Measurements from ENCODE around the gene SLC39A11. TPM values are rescaled to one million over a fixed set of nuclear protein-coding genes. Genes with fewer than 3 reads are reported as not detected.

Gene SLC39A11
- total RNA-seq, 1 donor from 2014 or later, result 26.0 TPM

DNA sequence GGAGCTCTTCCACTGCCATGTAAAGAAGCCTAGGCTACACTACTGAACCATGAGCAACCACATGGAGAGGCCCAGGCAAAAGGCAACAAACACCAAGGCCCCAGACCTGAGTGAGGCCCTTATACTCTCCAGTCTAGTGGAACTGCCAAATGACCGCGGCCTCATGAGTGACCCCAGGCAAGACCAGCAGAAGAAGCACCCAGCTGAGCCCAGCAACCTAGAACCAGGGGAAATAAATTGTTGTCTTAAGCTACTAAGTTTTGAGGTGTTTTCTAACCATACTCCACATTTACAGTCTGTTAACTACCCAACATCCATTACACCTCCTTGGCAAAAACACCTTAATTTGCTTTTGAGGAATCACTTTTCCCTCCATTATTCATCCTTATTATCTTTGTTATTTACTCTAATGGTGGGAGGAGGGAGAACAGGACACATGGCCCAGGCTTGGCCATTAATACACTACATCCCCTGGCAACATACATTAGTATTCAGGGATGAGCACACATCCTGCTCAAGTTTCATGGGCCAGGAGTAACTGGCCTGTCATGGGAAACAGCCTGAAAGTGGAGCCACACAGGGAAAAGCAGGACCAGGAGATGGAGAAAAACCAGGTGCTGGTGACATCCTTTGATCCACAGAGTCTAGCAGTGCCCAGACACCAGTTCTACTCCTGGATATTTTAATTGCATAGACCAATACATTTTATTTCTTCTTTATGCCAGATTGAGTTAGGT lies 26.2 kb downstream of the SLC39A11 start:
- Mint-ChIP-seq H3K27me3 (ENCODE audit: low read depth) (no peaks in the 10 kb centered on the region), H3K27ac (no peak overlapping the region)

GRCh38 chr17:73065376-73065775 lies 27.1 kb downstream of the SLC39A11 start:
- no peak for DNase-seq (ENCODE audit: low spot score in 2 of 2, unreplicated experiment in 2 of 2)
- no peak for TF ChIP-seq CTCF (IDR thresholded peaks at IDR 0.05; ENCODE audit: unreplicated experiment)
- peaks cover 7% of the 10 kb centered on the region for H3K9me3 Mint-ChIP-seq
- H3K27me3 Mint-ChIP-seq (ENCODE audit: low read depth), result no peaks in the 10 kb centered on the region
- no peak overlapping the region for H3K27ac Mint-ChIP-seq
- peaks cover 40% of the 10 kb centered on the region for H3K4me1 Mint-ChIP-seq
- H3K36me3 Mint-ChIP-seq, result peaks cover 9% of the 10 kb centered on the region
- no peak overlapping the region for H3K4me3 Mint-ChIP-seq

More for the DNA sequence above, 26.2 kb downstream of the SLC39A11 start:
- no peak for TF ChIP-seq CTCF (IDR thresholded peaks at IDR 0.05; ENCODE audit: unreplicated experiment)
- H3K9me3 Mint-ChIP-seq, result peaks cover 12% of the 10 kb centered on the region
- H3K4me3 Mint-ChIP-seq, result no peak overlapping the region
- peaks cover 9% of the 10 kb centered on the region for H3K36me3 Mint-ChIP-seq
- H3K4me1 Mint-ChIP-seq, result peaks cover 43% of the 10 kb centered on the region
- DNase-seq (ENCODE audit: low spot score in 2 of 2, unreplicated experiment in 2 of 2), result no peak

- Mint-ChIP-seq H3K4me3 (no peak overlapping the region), H3K27me3 (ENCODE audit: low read depth) (no peaks in the 10 kb centered on the region), H3K4me1 (peaks cover 31% of the 10 kb centered on the region), H3K36me3 (peaks cover 9% of the 10 kb centered on the region), H3K27ac (peak overlapping the region; percentile 54), H3K9me3 (peaks cover 7% of the 10 kb centered on the region)
- TF ChIP-seq CTCF (IDR thresholded peaks at IDR 0.05; ENCODE audit: unreplicated experiment), result no peak
- no peak for DNase-seq (ENCODE audit: low spot score in 2 of 2, unreplicated experiment in 2 of 2)
These were observed 28.2 kb downstream of the SLC39A11 start for GRCh38 chr17:73064084-73064938.

DNA sequence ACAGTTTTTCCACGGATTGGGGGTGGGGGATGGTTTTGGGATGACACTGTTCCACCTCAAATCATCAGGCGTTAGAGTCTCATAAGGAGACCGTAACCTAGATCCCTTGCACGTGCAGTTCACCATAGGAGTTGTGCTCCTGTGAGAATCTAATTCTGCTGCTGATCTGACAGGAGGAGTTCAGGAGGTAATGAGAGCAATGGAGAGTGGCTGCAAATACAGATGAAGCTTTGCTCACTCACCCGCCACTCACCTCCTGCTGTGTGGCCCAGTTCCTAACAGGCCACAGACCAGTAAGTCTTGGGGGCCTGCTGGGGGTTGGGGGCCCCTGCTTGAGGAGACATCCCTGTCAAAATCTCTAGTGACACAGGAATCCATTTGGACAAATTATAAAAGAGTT lies 29.8 kb downstream of the SLC39A11 start:
- H3K36me3 Mint-ChIP-seq, result peaks cover 6% of the 10 kb centered on the region
- peaks cover 19% of the 10 kb centered on the region for H3K4me1 Mint-ChIP-seq
- DNase-seq (ENCODE audit: low spot score in 2 of 2, unreplicated experiment in 2 of 2), result no peak
- H3K9me3 Mint-ChIP-seq, result peaks cover 7% of the 10 kb centered on the region
- no peaks in the 10 kb centered on the region for H3K27me3 Mint-ChIP-seq (ENCODE audit: low read depth)
- H3K4me3 Mint-ChIP-seq, result no peak overlapping the region
- TF ChIP-seq CTCF (IDR thresholded peaks at IDR 0.05; ENCODE audit: unreplicated experiment), result no peak
- no peak overlapping the region for H3K27ac Mint-ChIP-seq

DNA sequence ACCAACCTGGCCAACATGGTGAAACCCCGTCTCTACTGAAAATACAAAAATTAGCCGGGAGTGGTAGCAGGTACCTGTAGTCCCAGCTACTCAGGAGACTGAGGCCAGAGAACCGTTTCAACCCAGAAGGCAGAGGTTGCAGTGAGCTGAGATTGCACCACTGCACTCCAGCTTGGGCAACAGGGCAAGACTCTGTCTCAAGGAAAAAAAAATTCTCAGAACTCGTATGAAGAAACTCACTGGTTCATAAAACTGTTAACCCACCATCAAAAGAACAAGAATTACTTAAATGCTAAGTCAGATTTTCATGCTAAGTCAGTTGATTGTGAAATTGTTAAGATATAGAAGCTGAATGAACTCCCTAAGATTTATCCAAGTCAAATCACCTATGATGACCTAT lies 31.3 kb downstream of the SLC39A11 start:
- TF ChIP-seq CTCF (IDR thresholded peaks at IDR 0.05; ENCODE audit: unreplicated experiment), result no peak
- no peaks in the 10 kb centered on the region for H3K36me3 Mint-ChIP-seq
- H3K4me1 Mint-ChIP-seq, result peaks cover 17% of the 10 kb centered on the region
- DNase-seq (ENCODE audit: low spot score in 2 of 2, unreplicated experiment in 2 of 2), result no peak
- no peaks in the 10 kb centered on the region for H3K27me3 Mint-ChIP-seq (ENCODE audit: low read depth)
- no peak overlapping the region for H3K27ac Mint-ChIP-seq
- no peak overlapping the region for H3K4me3 Mint-ChIP-seq
- no peaks in the 10 kb centered on the region for H3K9me3 Mint-ChIP-seq
